ENCODE measurements around the gene PARP3. TPM values are rescaled to one million over a fixed set of nuclear protein-coding genes. Genes with fewer than 3 reads are reported as not detected.

Gene PARP3
- total RNA-seq, 1 experiment from 2014 or later = 17.5 TPM

DNA sequence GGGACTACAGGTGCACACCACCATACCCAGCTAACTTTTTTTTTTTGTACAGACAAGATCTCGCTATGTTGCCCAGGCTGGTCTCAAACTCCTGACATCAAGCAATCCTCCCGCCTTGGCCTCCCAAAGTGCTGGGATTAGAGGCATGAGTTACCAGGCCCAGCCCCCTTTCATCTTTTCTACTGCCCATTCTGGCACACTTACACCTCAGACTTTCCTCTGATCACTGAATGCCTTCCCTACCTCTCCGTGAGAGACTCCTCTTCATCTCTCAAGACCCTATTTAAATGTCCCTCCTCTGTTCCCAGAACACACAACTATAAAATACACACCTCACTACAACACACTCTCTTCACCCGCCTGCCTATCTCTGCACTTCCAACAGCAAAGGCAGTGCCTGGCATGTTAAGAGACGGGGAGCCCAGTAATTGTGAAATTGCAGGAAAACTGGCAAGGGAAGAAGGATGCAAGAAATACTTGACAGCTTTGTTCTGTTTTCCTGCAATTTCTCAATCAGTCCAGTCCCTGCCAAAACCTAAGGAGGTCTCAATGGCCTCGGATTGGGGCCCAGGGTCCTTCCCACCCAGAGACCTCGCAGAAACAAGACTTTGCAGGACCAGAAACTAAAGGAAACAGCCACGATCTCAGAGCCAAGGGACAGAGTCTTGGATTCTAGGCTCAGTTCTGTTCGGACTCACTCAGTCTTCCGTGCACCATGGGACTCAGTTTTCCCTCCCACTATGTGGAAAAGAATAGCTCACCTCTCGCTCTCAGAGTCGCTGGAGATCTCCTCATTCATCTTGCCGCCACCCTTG, 1.3 kb upstream of the PARP3 start:
- Histone ChIP-seq H2AFZ (ENCODE audit: low read depth, low read length, poor library complexity, severe bottlenecking) (no peak overlapping the region), H3K9ac (ENCODE audit: low read length) (peak overlapping the region; percentile 85), H3K9me3 (ENCODE audit: control insufficient read depth in 1 of 2, insufficient read depth in 1 of 2, low read depth in 1 of 2, low read length in 2 of 2) (no peaks in the 10 kb centered on the region), H4K20me1 (ENCODE audit: insufficient read depth) (0 out of 2 replicates have a peak, but pooled peaks cover 4% of the 10 kb centered on the region), H3K27ac (ENCODE audit: low read depth, low read length) (peak overlapping the region; percentile 62), H3K27me3 (ENCODE audit: insufficient read depth, low read length) (no peaks in the 10 kb centered on the region), H3K79me2 (ENCODE audit: insufficient read depth, low read length) (peaks cover 51% of the 10 kb centered on the region), H3K36me3 (ENCODE audit: control insufficient read depth in 1 of 2, insufficient read depth in 2 of 2, low read length in 2 of 2) (peaks cover 10 to 34% of the 10 kb centered on the region in 2 experiments), H3K4me2 (ENCODE audit: low read length) (peak overlapping the region; percentile 100), H3K9me2 (ENCODE audit: insufficient read depth) (no peaks in the 10 kb centered on the region), H3K4me3 (replicated peaks in 1 of 2; ENCODE audit: low read depth in 1 of 2, low read length in 2 of 2) (peak overlapping the region; percentile 82 to 89), H3K4me1 (ENCODE audit: control insufficient read depth in 1 of 2, insufficient read depth in 2 of 2, low read length in 2 of 2) (peaks cover 23 to 29% of the 10 kb centered on the region in 2 experiments)
- ATAC-seq = no peak
- ChIA-PET POLR2A (interaction anchor here (0.6 to 2.3 kb wide), 8 partner anchors 8 to 52 kb away, joined by 3 to 31 read pairs (median 4); partner anchors contain the start of genes ABHD14B and ACY1), RAD21 (ENCODE audit: low non-redundant PET in 1 of 2, low total read pairs in 2 of 2, uncharacterized antibody in 2 of 2, unreplicated experiment in 2 of 2) (interaction anchor here (0.6 to 1.9 kb wide), 5 partner anchors 33 to 116 kb away, joined by 3 to 7 read pairs (median 4); partner anchors contain the start of genes ABHD14B (in 1 of the 2) and RPL29 (in 1 of the 2)), CTCF (interaction anchor here (0.6 to 2.4 kb wide), 21 partner anchors 9 to 439 kb away, joined by 3 to 46 read pairs (median 4); partner anchors contain the start of genes ABHD14A, ABHD14B, ACY1 and IQCF1)
- DNase-seq (ENCODE audit: low read depth, low spot score) = no peak
- TF ChIP-seq, protein P1, sequence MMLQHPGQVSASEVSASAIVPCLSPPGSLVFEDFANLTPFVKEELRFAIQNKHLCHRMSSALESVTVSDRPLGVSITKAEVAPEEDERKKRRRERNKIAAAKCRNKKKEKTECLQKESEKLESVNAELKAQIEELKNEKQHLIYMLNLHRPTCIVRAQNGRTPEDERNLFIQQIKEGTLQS (IDR thresholded peaks at IDR 0.05) = no peak
- no peak for TF ChIP-seq ZNF274 (IDR thresholded peaks at IDR 0.05; ENCODE audit: low read depth, low read length)
- TF ChIP-seq TCF7L2 (IDR thresholded peaks at IDR 0.05; ENCODE audit: borderline replicate concordance, extremely low read depth, insufficient read depth, insufficient read length) = no peak
- no peak for TF ChIP-seq ELF1 (IDR thresholded peaks at IDR 0.05; ENCODE audit: borderline replicate concordance, low read depth)
- TF ChIP-seq FOSL1 (IDR thresholded peaks at IDR 0.05; ENCODE audit: low read depth) = no peak
- intact Hi-C loops (cut with micrococcal nuclease) = loop anchor here (5.0 kb wide), 1 partner anchor 211 kb away; the partner anchor contains the start of gene POC1A
- BruUV-seq (replicated peaks) = TSS peak; percentile 66

DNA sequence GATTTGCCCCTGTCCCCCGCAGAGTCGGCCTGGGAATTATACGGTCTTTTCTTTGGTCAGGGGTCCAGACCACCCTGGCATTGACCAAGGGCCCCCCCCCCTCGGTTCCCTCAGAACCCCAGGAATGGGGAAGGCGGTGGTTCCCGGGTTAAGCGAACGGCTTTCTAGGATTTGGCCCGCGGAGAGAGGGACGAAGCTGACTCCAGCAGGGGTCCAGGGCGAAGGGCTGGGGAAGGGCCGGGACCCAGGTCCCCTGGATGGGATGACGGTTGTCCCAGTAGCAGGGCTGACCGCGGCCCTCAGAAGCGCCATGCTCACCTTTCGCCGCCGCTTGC, 733 bp upstream of the PARP3 start:
- Histone ChIP-seq H3K4me1 (ENCODE audit: control insufficient read depth in 1 of 2, insufficient read depth in 2 of 2, low read length in 2 of 2) (peaks cover 23 to 29% of the 10 kb centered on the region in 2 experiments), H3K9me3 (ENCODE audit: control insufficient read depth in 1 of 2, insufficient read depth in 1 of 2, low read depth in 1 of 2, low read length in 2 of 2) (no peaks in the 10 kb centered on the region), H3K4me2 (ENCODE audit: low read length) (peak overlapping the region; percentile 100), H3K36me3 (ENCODE audit: control insufficient read depth in 1 of 2, insufficient read depth in 2 of 2, low read length in 2 of 2) (peaks cover 10 to 29% of the 10 kb centered on the region in 2 experiments), H3K9me2 (ENCODE audit: insufficient read depth) (no peaks in the 10 kb centered on the region), H3K79me2 (ENCODE audit: insufficient read depth, low read length) (peaks cover 51% of the 10 kb centered on the region), H4K20me1 (ENCODE audit: insufficient read depth) (0 out of 2 replicates have a peak, but pooled peaks cover 4% of the 10 kb centered on the region), H2AFZ (ENCODE audit: low read depth, low read length, poor library complexity, severe bottlenecking) (no peak overlapping the region), H3K27ac (ENCODE audit: low read depth, low read length) (peak overlapping the region; percentile 62), H3K27me3 (ENCODE audit: insufficient read depth, low read length) (no peaks in the 10 kb centered on the region), H3K9ac (ENCODE audit: low read length) (peak overlapping the region; percentile 85), H3K4me3 (replicated peaks in 1 of 2; ENCODE audit: low read depth in 1 of 2, low read length in 2 of 2) (peak overlapping the region; percentile 82 to 89)
- TF ChIP-seq TCF7L2 (IDR thresholded peaks at IDR 0.05; ENCODE audit: borderline replicate concordance, extremely low read depth, insufficient read depth, insufficient read length) = peak; percentile 2
- TF ChIP-seq, protein P2, sequence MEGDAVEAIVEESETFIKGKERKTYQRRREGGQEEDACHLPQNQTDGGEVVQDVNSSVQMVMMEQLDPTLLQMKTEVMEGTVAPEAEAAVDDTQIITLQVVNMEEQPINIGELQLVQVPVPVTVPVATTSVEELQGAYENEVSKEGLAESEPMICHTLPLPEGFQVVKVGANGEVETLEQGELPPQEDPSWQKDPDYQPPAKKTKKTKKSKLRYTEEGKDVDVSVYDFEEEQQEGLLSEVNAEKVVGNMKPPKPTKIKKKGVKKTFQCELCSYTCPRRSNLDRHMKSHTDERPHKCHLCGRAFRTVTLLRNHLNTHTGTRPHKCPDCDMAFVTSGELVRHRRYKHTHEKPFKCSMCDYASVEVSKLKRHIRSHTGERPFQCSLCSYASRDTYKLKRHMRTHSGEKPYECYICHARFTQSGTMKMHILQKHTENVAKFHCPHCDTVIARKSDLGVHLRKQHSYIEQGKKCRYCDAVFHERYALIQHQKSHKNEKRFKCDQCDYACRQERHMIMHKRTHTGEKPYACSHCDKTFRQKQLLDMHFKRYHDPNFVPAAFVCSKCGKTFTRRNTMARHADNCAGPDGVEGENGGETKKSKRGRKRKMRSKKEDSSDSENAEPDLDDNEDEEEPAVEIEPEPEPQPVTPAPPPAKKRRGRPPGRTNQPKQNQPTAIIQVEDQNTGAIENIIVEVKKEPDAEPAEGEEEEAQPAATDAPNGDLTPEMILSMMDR (IDR thresholded peaks at IDR 0.05 in 2 of 3, conservative IDR thresholded peaks at IDR 0.05 in 1 of 3; ENCODE audit: borderline replicate concordance in 1 of 3, insufficient read depth in 1 of 3, low read depth in 2 of 3, low read length in 2 of 3) = no peak
- RAD21 ChIA-PET (ENCODE audit: low non-redundant PET in 1 of 2, low total read pairs in 2 of 2, uncharacterized antibody in 2 of 2, unreplicated experiment in 2 of 2) = interaction anchor here (0.6 to 1.9 kb wide), 4 partner anchors 32 to 112 kb away, joined by 3 to 7 read pairs (median 4); partner anchors contain the start of genes ABHD14B (in 1 of the 2) and RPL29 (in 1 of the 2)
- no peak for DNase-seq (ENCODE audit: low read depth, low spot score)
- no TSS peak for BruUV-seq (replicated peaks)
- ATAC-seq = peak; percentile 3
- POLR2A ChIA-PET = interaction anchor here (0.6 to 2.3 kb wide), 10 partner anchors 9 to 51 kb away, joined by 3 to 31 read pairs (median 4); partner anchors contain the start of genes ABHD14B and ACY1
- intact Hi-C loops (cut with micrococcal nuclease) = loop anchor here (5.0 kb wide), 1 partner anchor 211 kb away; the partner anchor contains the start of gene POC1A
- CTCF ChIA-PET = interaction anchor here (0.6 to 2.4 kb wide), 22 partner anchors 9 to 440 kb away, joined by 3 to 46 read pairs (median 4); partner anchors contain the start of genes ABHD14A, ABHD14B, ACY1 and IQCF1
